Transverse colon (tissue), 4 donors: ENCODE data around the gene OR6B3. TPM values are rescaled to one million over a fixed set of nuclear protein-coding genes. Genes with fewer than 3 reads are reported as not detected.

Experiments used
- DNase-seq: peaks from one replicate; pipeline ENCODE4 v3.0.0-alpha.2; 2019
- H3K27ac ChIP-seq, 4 donors: fragments of 200-600 bp; sonication (generic); 2 replicates each; pipeline ENCODE4 v1.5.1; 2016 to 2018; ENCODE audit warnings: inconsistent platforms in 4 of 4
- H3K27me3 ChIP-seq: fragments of 200-600 bp; sonication (generic); 2 replicates; pipeline ENCODE4 v1.5.1; 2017; ENCODE audit warnings: inconsistent platforms
- H3K36me3 ChIP-seq, 4 donors: fragments of 200-600 bp; sonication (generic); 2 replicates each; pipeline ENCODE4 v1.5.1; 2017 to 2019; ENCODE audit warnings: inconsistent platforms in 4 of 4
- H3K4me1 ChIP-seq, 4 donors: fragments of 200-600 bp; sonication (generic); 2 replicates each; pipeline ENCODE4 v1.5.1; 2017 to 2020; ENCODE audit warnings: inconsistent platforms in 4 of 4
- H3K4me3 ChIP-seq, 4 donors: fragments of 200-600 bp; sonication (generic); 1 replicate in 1 of 4; 2 replicates in 3 of 4; pipeline versions ENCODE4 v1.5.1 to v1.6.1; 2017 to 2019; ENCODE audit warnings: inconsistent platforms in 4 of 4
- H3K9me3 ChIP-seq, 2 donors: fragments of 200-600 bp; sonication (generic); 2 replicates each; pipeline ENCODE4 v1.5.1; 2017 to 2019; ENCODE audit warnings: inconsistent platforms in 2 of 2
- EP300 ChIP-seq: sonication (generic); formaldehyde crosslinking; IDR thresholded peaks from one replicate; pipeline ENCODE4 v1.6.1; 2017; ENCODE audit warnings: antibody characterized with exemption, low read depth
- POLR2A ChIP-seq: fragments of 450-650 bp; IDR thresholded peaks from one replicate; pipeline ENCODE4 v1.6.1; 2016; ENCODE audit warnings: antibody characterized with exemption, mild to moderate bottlenecking, moderate library complexity
- POLR2AphosphoS5 ChIP-seq, 3 donors: sonication (generic); formaldehyde crosslinking; IDR thresholded peaks; one replicate each; pipeline ENCODE4 v1.6.1; 2016; ENCODE audit warnings: antibody characterized with exemption in 3 of 3
- WGBS, 2 donors: methylation state at CpG; one replicate each; pipeline ENCODE4 v1.1.5; 2018; ENCODE audit warnings: low coverage in 1 of 2; 5-methylcytosine and 5-hydroxymethylcytosine counted together
- in situ Hi-C, 4 donors: fragments of 200-750 bp; cut with MboI; loops; one replicate each; pipeline versions ENCODE4 v1.15.0 to v1.15.1; 2017; ENCODE audit warnings: low sequenced_read_pairs in 3 of 4, low pct_ligation_motif_present in 1 of 4, low pct_unique_long_range_greater_than_20kb in 1 of 4
- intact Hi-C: fragments of 100-400 bp; cut with DNase I; formaldehyde crosslinking; loops from one replicate; pipeline ENCODE4 v1.15.1; 2023; ENCODE audit warnings: low total_unique reads
- total RNA-seq, 4 donors: library from RNA; depleted of rRNA; stranded (reverse); fragments of >200 nt; gene quantifications; one replicate each; pipeline ENCODE4 v1.1.0, GENCODE V29; 2016
- TF ChIP-seq, protein P1 (sequence below), 5 experiments: fragments of 200-600 bp in 3 of 5; fragments of 450-650 bp in 2 of 5; sonication (generic) in 3 of 5; IDR thresholded peaks; 1 replicate in 2 of 5; 2 replicates in 3 of 5; pipeline ENCODE4 v1.5.1; 2016 to 2017; ENCODE audit warnings: antibody characterized with exemption in 5 of 5, inconsistent platforms in 3 of 5, mild to moderate bottlenecking in 2 of 5, moderate library complexity in 1 of 5

The OR6B3 gene
- total RNA-seq, 4 donors from 2014 or later: not detected

DNA sequence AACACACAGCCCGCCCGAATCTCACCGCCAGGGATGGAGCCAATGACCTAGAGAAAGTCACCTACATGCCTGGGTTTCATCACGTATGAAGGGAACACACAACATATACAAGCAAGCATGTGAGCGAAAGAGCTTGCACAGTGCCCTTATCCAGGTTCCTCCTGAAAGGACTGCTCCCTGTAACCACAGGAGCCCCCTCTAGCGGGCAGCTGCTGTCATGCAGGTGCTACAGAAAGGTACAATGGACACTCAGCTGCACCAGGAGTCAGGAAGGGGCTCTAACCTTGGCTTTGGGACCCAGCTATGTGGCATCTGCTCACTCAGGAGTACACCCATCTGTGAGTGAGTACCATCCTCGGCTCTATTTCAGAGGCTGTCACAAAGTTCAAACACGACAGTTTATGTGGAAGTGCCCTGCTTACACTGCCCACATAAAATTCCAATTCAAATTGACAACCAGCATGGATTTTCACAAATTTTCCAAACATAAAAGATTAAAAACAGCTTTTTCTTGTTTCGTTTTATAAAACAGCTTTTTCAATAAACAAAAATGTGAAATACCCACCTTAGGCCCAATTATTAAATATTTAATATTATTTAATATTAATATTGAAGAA, 31.7 kb downstream of the OR6B3 start:
- peaks cover 0 to 29% (median 12%) of the 10 kb centered on the region in 4 donors for H3K36me3 ChIP-seq
- intact Hi-C loops: loop anchor here (5.0 kb wide), 1 partner anchor 1076 kb away; no protein-coding TSS in a partner anchor
- DNase-seq: peak; percentile 79
- no peak overlapping the region for H3K27ac ChIP-seq
- no peaks in the 10 kb centered on the region for H3K27me3 ChIP-seq
- in situ Hi-C loops: no loop called here
- peaks cover 10 to 26% (median 12%) of the 10 kb centered on the region in 4 donors for H3K4me1 ChIP-seq
- no peak overlapping the region for H3K4me3 ChIP-seq
- no peaks in the 10 kb centered on the region for H3K9me3 ChIP-seq
- no peak for TF ChIP-seq POLR2A
- TF ChIP-seq, protein P1, sequence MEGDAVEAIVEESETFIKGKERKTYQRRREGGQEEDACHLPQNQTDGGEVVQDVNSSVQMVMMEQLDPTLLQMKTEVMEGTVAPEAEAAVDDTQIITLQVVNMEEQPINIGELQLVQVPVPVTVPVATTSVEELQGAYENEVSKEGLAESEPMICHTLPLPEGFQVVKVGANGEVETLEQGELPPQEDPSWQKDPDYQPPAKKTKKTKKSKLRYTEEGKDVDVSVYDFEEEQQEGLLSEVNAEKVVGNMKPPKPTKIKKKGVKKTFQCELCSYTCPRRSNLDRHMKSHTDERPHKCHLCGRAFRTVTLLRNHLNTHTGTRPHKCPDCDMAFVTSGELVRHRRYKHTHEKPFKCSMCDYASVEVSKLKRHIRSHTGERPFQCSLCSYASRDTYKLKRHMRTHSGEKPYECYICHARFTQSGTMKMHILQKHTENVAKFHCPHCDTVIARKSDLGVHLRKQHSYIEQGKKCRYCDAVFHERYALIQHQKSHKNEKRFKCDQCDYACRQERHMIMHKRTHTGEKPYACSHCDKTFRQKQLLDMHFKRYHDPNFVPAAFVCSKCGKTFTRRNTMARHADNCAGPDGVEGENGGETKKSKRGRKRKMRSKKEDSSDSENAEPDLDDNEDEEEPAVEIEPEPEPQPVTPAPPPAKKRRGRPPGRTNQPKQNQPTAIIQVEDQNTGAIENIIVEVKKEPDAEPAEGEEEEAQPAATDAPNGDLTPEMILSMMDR (IDR thresholded peaks at IDR 0.05): peak; percentile 64 to 85 (median 70)
- TF ChIP-seq EP300: no peak
- no peak for TF ChIP-seq POLR2AphosphoS5 (IDR thresholded peaks at IDR 0.05)
- 33 to 53% methylated on average over 3 to 9 of the region's 9 CpGs for WGBS, 2 donors

DNA sequence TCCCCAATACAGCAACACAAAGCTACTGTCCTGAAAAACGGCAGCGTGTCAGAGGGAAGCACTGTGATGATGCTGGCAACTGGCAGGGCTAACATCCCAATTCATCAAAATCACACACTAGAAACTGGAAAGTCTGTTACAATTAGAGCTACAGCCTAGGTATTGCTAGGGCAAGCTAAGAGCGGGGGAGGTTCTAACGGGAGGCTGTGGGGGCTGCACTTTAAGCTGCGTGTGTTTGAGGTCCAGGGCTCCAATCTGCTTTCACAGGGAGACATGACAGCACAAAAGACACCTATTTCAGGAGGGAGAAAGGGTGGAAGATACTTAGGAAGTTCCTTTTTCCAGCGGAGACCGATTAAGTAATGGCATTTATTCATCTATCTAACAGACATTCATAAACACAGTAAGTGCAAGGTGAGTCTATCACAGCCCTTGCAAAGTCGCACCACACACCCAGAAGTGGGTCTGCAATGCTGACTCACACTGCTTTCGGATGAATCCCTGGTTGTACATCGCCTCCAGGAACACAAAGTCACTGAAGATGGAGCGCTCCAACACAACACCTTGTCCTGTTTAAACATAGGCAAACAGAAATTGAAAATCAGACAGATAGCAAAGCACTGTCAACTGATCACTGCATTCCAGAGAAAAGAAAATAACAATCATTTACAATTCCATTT, 35.1 kb downstream of the OR6B3 start:
- in situ Hi-C loops (no loop called here), intact Hi-C loops (no loop called here)
- Histone ChIP-seq H3K36me3 (peaks cover 0 to 51% (median 21%) of the 10 kb centered on the region in 4 donors), H3K27me3 (no peaks in the 10 kb centered on the region), H3K9me3 (no peaks in the 10 kb centered on the region), H3K27ac (no peak overlapping the region), H3K4me1 (peaks cover 0 to 12% (median 2%) of the 10 kb centered on the region in 4 donors), H3K4me3 (no peak overlapping the region)
- TF ChIP-seq POLR2AphosphoS5 (IDR thresholded peaks at IDR 0.05): no peak
- no peak for TF ChIP-seq POLR2A
- TF ChIP-seq, protein P1 (IDR thresholded peaks at IDR 0.05): no peak
- TF ChIP-seq EP300: no peak
- 97% methylated on average over 5 to 11 of the region's 11 CpGs for whole genome bisulfite sequencing, 2 donors
- no peak for DNase-seq

DNA sequence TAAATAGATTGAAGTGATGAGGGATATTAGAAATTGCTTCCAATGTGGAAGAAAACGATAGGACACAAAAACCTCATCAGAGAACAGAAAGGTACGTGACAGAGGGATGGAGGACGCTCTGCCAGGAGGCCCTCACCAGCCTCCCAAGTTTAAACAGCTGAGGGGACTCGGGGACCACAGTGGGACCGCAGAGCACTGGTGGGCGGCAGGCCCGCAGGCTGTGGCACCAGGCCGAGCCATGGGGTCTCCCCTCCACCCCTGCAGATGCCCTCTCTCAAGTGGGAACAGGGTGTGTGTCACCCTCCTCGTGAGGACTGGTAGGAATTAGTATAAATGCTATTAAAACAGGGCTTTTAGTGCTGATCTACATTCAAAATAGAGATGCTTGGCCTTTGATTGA, 39.0 kb downstream of the OR6B3 start:
- no peaks in the 10 kb centered on the region for H3K9me3 ChIP-seq
- peaks cover 0 to 63% (median 31%) of the 10 kb centered on the region in 4 donors for H3K36me3 ChIP-seq
- in situ Hi-C loops (no loop called here), intact Hi-C loops (no loop called here)
- H3K27me3 ChIP-seq: no peaks in the 10 kb centered on the region
- H3K4me1 ChIP-seq: no peaks in the 10 kb centered on the region
- no peak for DNase-seq
- WGBS, 2 donors: 92 to 100% methylated on average over 3 to 8 of the region's 9 CpGs
- no peak overlapping the region for H3K27ac ChIP-seq
- no peak overlapping the region for H3K4me3 ChIP-seq
- no peak for TF ChIP-seq POLR2AphosphoS5 (IDR thresholded peaks at IDR 0.05)
- TF ChIP-seq POLR2A: no peak
- TF ChIP-seq, protein P1 (IDR thresholded peaks at IDR 0.05): no peak
- no peak for TF ChIP-seq EP300

DNA sequence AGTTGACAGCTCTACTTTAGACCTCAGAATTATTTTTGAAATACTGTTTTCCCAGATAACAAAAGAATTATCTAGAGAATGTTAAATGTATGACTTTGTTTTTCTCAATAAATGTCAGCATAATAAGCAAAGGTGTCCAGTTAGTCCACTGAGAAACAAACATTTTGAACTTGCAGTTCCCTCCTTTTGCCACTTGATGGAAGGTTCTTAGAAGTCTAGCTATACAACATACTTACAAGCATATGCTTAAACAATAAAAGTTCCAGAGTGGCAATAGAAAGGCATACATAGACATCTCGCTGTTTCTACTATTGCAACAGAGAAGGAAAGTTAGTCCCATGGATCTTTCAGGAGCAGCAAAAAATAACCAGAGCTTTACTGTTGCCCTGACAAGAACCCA, 40.0 kb downstream of the OR6B3 start:
- Histone ChIP-seq H3K27ac (no peak overlapping the region), H3K4me3 (no peak overlapping the region), H3K36me3 (peaks cover 0 to 65% (median 29%) of the 10 kb centered on the region in 4 donors), H3K4me1 (no peaks in the 10 kb centered on the region), H3K27me3 (no peaks in the 10 kb centered on the region), H3K9me3 (no peaks in the 10 kb centered on the region)
- WGBS, 2 donors: 94 to 100% methylated on average over 1 of the region's 1 CpG
- DNase-seq: no peak
- no peak for TF ChIP-seq POLR2AphosphoS5 (IDR thresholded peaks at IDR 0.05)
- no peak for TF ChIP-seq POLR2A
- TF ChIP-seq EP300: no peak
- TF ChIP-seq, protein P1 (IDR thresholded peaks at IDR 0.05): peak in 3 of 5 experiments; percentile 12 to 20 (median 15)
- intact Hi-C loops: no loop called here
- in situ Hi-C loops: no loop called here
